HepG2 (cell line): ENCODE data around the gene TPPP2. TPM values are rescaled to one million over a fixed set of nuclear protein-coding genes. Genes with fewer than 3 reads are reported as not detected.

Experiments
- GPBP1L1 ChIP-seq: sonication (generic); formaldehyde crosslinking; IDR thresholded peaks from 2 replicates; pipeline ENCODE4 v1.5.0; 2020; ENCODE audit warnings: mild to moderate bottlenecking, missing genetic modification reagents
- KLF16 ChIP-seq, 2 experiments: sonication (generic) in 1 of 2; formaldehyde crosslinking in 1 of 2; IDR thresholded peaks; 2 replicates each; pipeline versions ENCODE4 v1.6.1 to v1.8.0; 2016 to 2023; ENCODE audit warnings: missing genetic modification reagents in 2 of 2, missing compliant biosample characterization in 1 of 2
- MLX ChIP-seq: IDR thresholded peaks from 2 replicates; pipeline ENCODE4 v1.6.1; 2016
- MYC ChIP-seq: sonication (generic); formaldehyde crosslinking; IDR thresholded peaks from 2 replicates; pipeline ENCODE4 v1.9.0; 2021; ENCODE audit warnings: missing genetic modification reagents, borderline replicate concordance
- NFIC ChIP-seq: IDR thresholded peaks from 2 replicates; pipeline ENCODE4 v1.6.1; 2012; ENCODE audit warnings: mild to moderate bottlenecking, low read length, inconsistent platforms
- NFRKB ChIP-seq: fragments of 450-650 bp; IDR thresholded peaks from 2 replicates; pipeline ENCODE4 v1.6.1; 2017
- PRPF4 ChIP-seq: fragments of 200-400 bp; formaldehyde crosslinking; IDR thresholded peaks from 2 replicates; pipeline ENCODE4 v1.6.1; 2016; ENCODE audit warnings: low read length, low read depth; ENCODE audit not compliant: poor library complexity, severe bottlenecking
- SKIL ChIP-seq: sonication (generic); formaldehyde crosslinking; IDR thresholded peaks from 2 replicates; pipeline ENCODE4 v1.8.0; 2022; ENCODE audit warnings: missing genetic modification reagents, mild to moderate bottlenecking, moderate library complexity, borderline replicate concordance
- SRSF9 ChIP-seq: fragments of 200-400 bp; formaldehyde crosslinking; IDR thresholded peaks from 2 replicates; pipeline ENCODE4 v1.6.1; 2018; ENCODE audit warnings: borderline replicate concordance, mild to moderate bottlenecking, low read depth, low read length; ENCODE audit not compliant: insufficient read depth, poor library complexity, severe bottlenecking
- TAF15 ChIP-seq: fragments of 200-400 bp; formaldehyde crosslinking; IDR thresholded peaks from one replicate; pipeline ENCODE4 v1.6.1; 2018; ENCODE audit warnings: mild to moderate bottlenecking, low read depth, low read length; ENCODE audit not compliant: poor library complexity, severe bottlenecking
- ZBTB7B ChIP-seq: sonication (generic); formaldehyde crosslinking; IDR thresholded peaks from 2 replicates; pipeline ENCODE4 v1.4.0; 2020; ENCODE audit warnings: missing genetic modification reagents
- ZFP36 ChIP-seq: fragments of 150-350 bp; IDR thresholded peaks from 2 replicates; pipeline ENCODE4 v1.6.1; 2018; ENCODE audit warnings: borderline replicate concordance, low read length, low read depth; ENCODE audit not compliant: partially characterized antibody
- ZFP82 ChIP-seq: sonication (generic); formaldehyde crosslinking; IDR thresholded peaks from 2 replicates; pipeline ENCODE4 v1.5.1; 2020; ENCODE audit warnings: mild to moderate bottlenecking, missing genetic modification reagents, borderline replicate concordance
- ZGPAT ChIP-seq: IDR thresholded peaks from 2 replicates; pipeline ENCODE4 v1.6.1; 2016; ENCODE audit warnings: mild to moderate bottlenecking
- ZNF143 ChIP-seq: sonication (generic); formaldehyde crosslinking; IDR thresholded peaks from 2 replicates; pipeline ENCODE4 v1.4.0; 2020; ENCODE audit warnings: missing genetic modification reagents
- polyA plus RNA-seq, 8 experiments: library from polyadenylated mRNA; depleted of rRNA in 3 of 8; stranded (reverse) in 7 of 8; unstranded in 1 of 8; fragments of >200 nt; fragmentation: Illumina TruSeq in 4 of 8; extraction: Trizol in 4 of 8; gene quantifications; 2 replicates each; pipeline versions ENCODE4 v1.2.1 to v1.2.3, GENCODE V29; 2011 to 2016; ENCODE audit warnings: low read depth in 4 of 8, missing spikeins in 1 of 8, mixed read lengths in 1 of 8; ENCODE audit not compliant: insufficient read depth in 1 of 8
- total RNA-seq, 5 experiments: library from RNA; depleted of rRNA; stranded (reverse); fragments of >200 nt; fragmentation: Illumina TruSeq; extraction: Trizol; gene quantifications; 2 replicates each; pipeline ENCODE4 v1.2.3, GENCODE V29; 2016; ENCODE audit warnings: low read depth in 1 of 5
- TF ChIP-seq, protein P1 (sequence below): sonication (generic); formaldehyde crosslinking; IDR thresholded peaks from 2 replicates; pipeline ENCODE4 v1.4.0; 2020; ENCODE audit warnings: missing genetic modification reagents
- TF ChIP-seq, protein P2 (sequence below): sonication (generic); formaldehyde crosslinking; conservative IDR thresholded peaks from 2 replicates; pipeline ENCODE4 v1.5.0; 2020; ENCODE audit warnings: missing genetic modification reagents
- TF ChIP-seq, protein P3 (sequence below): sonication (generic); formaldehyde crosslinking; IDR thresholded peaks from 2 replicates; pipeline ENCODE4 v1.8.1; 2023; ENCODE audit warnings: mild to moderate bottlenecking, moderate library complexity, missing genetic modification reagents

Gene TPPP2
- total and polyA plus RNA-seq, 2 of the 13 experiments (the other 11 are each of a cell fraction or from before 2014, with no cell fraction given): 0.58 to 4.2 TPM

DNA sequence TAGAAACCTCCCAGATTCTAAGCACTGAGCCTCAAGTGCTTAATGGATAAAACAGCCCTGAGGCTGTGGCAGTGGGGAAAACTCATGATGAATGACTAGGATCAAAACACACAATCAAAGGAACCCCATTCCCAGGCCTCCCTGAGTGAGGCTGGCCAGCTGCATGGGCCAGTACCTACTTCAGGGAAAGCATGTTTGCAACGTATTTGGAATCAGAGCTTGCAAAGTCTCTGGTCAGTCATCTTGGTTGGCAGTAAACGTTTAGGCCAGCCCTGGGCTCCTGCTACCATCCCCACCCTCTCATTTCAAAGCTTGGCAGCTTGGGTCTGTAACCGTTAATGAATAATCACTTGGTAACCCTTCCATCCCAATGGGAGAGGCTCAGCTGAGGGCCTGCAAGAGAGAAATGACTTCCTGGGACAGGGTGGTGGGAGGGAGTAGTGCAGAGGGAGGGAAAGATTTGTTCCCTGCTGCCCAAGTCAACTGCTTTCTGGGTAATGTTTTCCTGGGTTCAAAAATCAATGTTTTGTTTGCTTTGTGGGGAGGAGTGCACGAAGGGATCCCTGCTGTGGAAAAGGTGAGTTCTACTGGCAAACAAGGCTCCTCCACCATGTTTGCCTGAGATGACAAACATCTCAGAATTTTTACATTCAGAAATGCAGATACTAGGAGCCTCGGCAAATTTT, 25.6 kb downstream of the TPPP2 start (continued):
- TF ChIP-seq MLX (CRISPR knock-in tag): 0 out of 2 replicates have a peak, but pooled peaks have one; percentile 47
- no peak for TF ChIP-seq ZFP36
- no peak for TF ChIP-seq NFRKB
- no peak for TF ChIP-seq TAF15
- TF ChIP-seq NFIC: peak; percentile 66; the same call in 1 of the 2 replicates
- TF ChIP-seq MYC (CRISPR knock-in tag): peak; percentile 70
- TF ChIP-seq ZBTB7B (CRISPR knock-in tag): peak; percentile 73; the same call in 1 of the 2 replicates
- TF ChIP-seq SKIL (CRISPR knock-in tag): peak; percentile 58
- TF ChIP-seq KLF16 (CRISPR knock-in tag; IDR thresholded peaks at IDR 0.05): peak in 1 of 2 experiments; percentile 72; a peak in 1 of 4 replicates
- TF ChIP-seq PRPF4: no peak
- no peak for TF ChIP-seq ZFP82 (CRISPR knock-in tag)
- no peak for TF ChIP-seq SRSF9
- TF ChIP-seq, protein P1, sequence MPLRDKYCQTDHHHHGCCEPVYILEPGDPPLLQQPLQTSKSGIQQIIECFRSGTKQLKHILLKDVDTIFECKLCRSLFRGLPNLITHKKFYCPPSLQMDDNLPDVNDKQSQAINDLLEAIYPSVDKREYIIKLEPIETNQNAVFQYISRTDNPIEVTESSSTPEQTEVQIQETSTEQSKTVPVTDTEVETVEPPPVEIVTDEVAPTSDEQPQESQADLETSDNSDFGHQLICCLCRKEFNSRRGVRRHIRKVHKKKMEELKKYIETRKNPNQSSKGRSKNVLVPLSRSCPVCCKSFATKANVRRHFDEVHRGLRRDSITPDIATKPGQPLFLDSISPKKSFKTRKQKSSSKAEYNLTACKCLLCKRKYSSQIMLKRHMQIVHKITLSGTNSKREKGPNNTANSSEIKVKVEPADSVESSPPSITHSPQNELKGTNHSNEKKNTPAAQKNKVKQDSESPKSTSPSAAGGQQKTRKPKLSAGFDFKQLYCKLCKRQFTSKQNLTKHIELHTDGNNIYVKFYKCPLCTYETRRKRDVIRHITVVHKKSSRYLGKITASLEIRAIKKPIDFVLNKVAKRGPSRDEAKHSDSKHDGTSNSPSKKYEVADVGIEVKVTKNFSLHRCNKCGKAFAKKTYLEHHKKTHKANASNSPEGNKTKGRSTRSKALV (CRISPR knock-in tag): 0 out of 2 replicates have a peak, but pooled peaks have one; percentile 21
- TF ChIP-seq ZGPAT (CRISPR knock-in tag): peak; percentile 80
- no peak for TF ChIP-seq GPBP1L1
- TF ChIP-seq, protein P2, sequence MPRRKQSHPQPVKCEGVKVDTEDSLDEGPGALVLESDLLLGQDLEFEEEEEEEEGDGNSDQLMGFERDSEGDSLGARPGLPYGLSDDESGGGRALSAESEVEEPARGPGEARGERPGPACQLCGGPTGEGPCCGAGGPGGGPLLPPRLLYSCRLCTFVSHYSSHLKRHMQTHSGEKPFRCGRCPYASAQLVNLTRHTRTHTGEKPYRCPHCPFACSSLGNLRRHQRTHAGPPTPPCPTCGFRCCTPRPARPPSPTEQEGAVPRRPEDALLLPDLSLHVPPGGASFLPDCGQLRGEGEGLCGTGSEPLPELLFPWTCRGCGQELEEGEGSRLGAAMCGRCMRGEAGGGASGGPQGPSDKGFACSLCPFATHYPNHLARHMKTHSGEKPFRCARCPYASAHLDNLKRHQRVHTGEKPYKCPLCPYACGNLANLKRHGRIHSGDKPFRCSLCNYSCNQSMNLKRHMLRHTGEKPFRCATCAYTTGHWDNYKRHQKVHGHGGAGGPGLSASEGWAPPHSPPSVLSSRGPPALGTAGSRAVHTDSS (CRISPR knock-in tag): no peak
- peak; percentile 83 for TF ChIP-seq ZNF143 (CRISPR knock-in tag)
- TF ChIP-seq, protein P3, sequence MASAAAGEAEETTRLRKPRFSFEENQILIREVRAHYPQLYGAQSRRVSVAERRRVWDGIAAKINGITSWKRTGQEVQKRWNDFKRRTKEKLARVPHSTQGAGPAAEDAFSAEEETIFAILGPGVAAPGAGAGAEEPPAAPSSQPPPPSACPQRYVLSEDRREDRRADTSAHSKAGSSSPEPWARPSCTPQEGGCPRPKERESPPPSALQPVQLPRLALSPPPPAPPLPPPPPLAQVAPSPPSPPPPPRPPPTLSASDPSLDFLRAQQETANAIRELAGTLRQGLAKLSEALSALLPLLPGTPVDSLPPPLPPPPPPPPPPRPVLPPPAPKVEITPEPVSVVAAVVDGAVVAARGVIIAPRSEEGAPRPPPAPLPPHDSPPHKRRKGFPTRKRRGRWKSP (CRISPR knock-in tag): no peak; the same call in 1 of the 2 replicates
